IMR-90 (cell line): ENCODE data around the gene IL11RA. TPM values are rescaled to one million over a fixed set of nuclear protein-coding genes. Genes with fewer than 3 reads are reported as not detected.

Experiments
- ATAC-seq: fragments of 200-7000 bp; cut with Tn5 transposase; 2 replicates; pipeline ENCODE4 v1.9.1; 2020; ENCODE audit warnings: low read depth, mild to moderate bottlenecking, moderate library complexity
- BruUV-seq: library from RNA; stranded (reverse); fragments of 400-500 nt; replicated peaks from 2 replicates; lab custom pipeline; 2021; lab: Mats Ljungman, UMichigan
- CTCF ChIA-PET: fragments of 300-600 bp; formaldehyde crosslinking; extraction: SDS; loops from one replicate; lab custom pipeline; 2021; ENCODE audit warnings: antibody characterized with exemption; lab: Yijun Ruan, JAX
- POLR2A ChIA-PET: fragments of 300-600 bp; sonication (Branson Sonifier 250); formaldehyde crosslinking; loops from one replicate; lab custom pipeline; 2022; ENCODE audit warnings: antibody characterized with exemption; ENCODE audit not compliant: unreplicated experiment; lab: Charles Lee
- DNase-seq: peaks from one replicate; pipeline ENCODE4 v3.0.0; 2013
- H2AFZ ChIP-seq: replicated peaks from 2 replicates; pipeline ENCODE3; 2013; ENCODE audit warnings: low read length, mild to moderate bottlenecking; ENCODE audit not compliant: poor library complexity
- H2AK5ac ChIP-seq: 2 replicates; pipeline ENCODE4 v1.6.1; 2013; ENCODE audit warnings: low read depth, low read length, inconsistent platforms
- H2AK9ac ChIP-seq: replicated peaks from 2 replicates; pipeline ENCODE3; 2013; ENCODE audit warnings: mild to moderate bottlenecking, low read depth, low read length, moderate library complexity; ENCODE audit not compliant: poor library complexity
- H2BK120ac ChIP-seq: 2 replicates; pipeline ENCODE4 v1.6.1; 2013; ENCODE audit warnings: low read depth, low read length, inconsistent platforms
- H2BK15ac ChIP-seq: 3 replicates; pipeline ENCODE4 v1.6.1; 2013; ENCODE audit warnings: low read depth, low read length, inconsistent platforms
- H2BK20ac ChIP-seq: 2 replicates; pipeline ENCODE4 v1.6.1; 2013; ENCODE audit warnings: low read depth, mild to moderate bottlenecking, inconsistent platforms, low read length, moderate library complexity
- H2BK5ac ChIP-seq: 2 replicates; pipeline ENCODE4 v1.6.1; 2013; ENCODE audit warnings: mild to moderate bottlenecking, low read depth, low read length, inconsistent platforms; ENCODE audit not compliant: poor library complexity, severe bottlenecking
- H3K14ac ChIP-seq: replicated peaks from 2 replicates; pipeline ENCODE4 v1.6.1; 2013; ENCODE audit warnings: low read depth, low read length, inconsistent platforms
- H3K18ac ChIP-seq: 2 replicates; pipeline ENCODE4 v1.6.1; 2013; ENCODE audit warnings: low read depth, low read length, control low read depth
- H3K23ac ChIP-seq: 2 replicates; pipeline ENCODE4 v1.6.1; 2013; ENCODE audit warnings: low read depth, low read length, inconsistent platforms
- H3K27ac ChIP-seq: 2 replicates; pipeline ENCODE4 v1.5.1; 2013; ENCODE audit warnings: mild to moderate bottlenecking, control low read depth, low read length; ENCODE audit not compliant: insufficient read depth
- H3K27me3 ChIP-seq: 2 replicates; pipeline ENCODE4 v1.6.1; 2013; ENCODE audit warnings: low read length; ENCODE audit not compliant: control insufficient read depth, insufficient read depth
- H3K36me3 ChIP-seq: 2 replicates; pipeline ENCODE4 v1.6.1; 2013; ENCODE audit warnings: low read length, mixed read lengths; ENCODE audit not compliant: control insufficient read depth, insufficient read depth
- H3K4ac ChIP-seq: 2 replicates; pipeline ENCODE4 v1.6.1; 2013; ENCODE audit warnings: low read depth, low read length, inconsistent platforms
- H3K4me1 ChIP-seq: 2 replicates; pipeline ENCODE4 v1.6.1; 2013; ENCODE audit warnings: low read length, mixed read lengths; ENCODE audit not compliant: control insufficient read depth, insufficient read depth
- H3K4me2 ChIP-seq: 2 replicates; pipeline ENCODE4 v1.6.1; 2013; ENCODE audit warnings: low read depth, mild to moderate bottlenecking, control low read depth, low read length, moderate library complexity
- H3K4me3 ChIP-seq: 2 replicates; pipeline ENCODE4 v1.5.1; 2013; ENCODE audit warnings: low read depth, mild to moderate bottlenecking, control low read depth, low read length, moderate library complexity; ENCODE audit not compliant: insufficient read depth
- H3K56ac ChIP-seq: 2 replicates; pipeline ENCODE4 v1.6.1; 2013; ENCODE audit warnings: low read length, inconsistent platforms; ENCODE audit not compliant: insufficient read depth; ENCODE audit errors: extremely low read depth
- H3K79me1 ChIP-seq, 2 experiments: 2 replicates each; pipeline ENCODE4 v1.6.1; 2013; ENCODE audit warnings: low read length in 2 of 2, inconsistent platforms in 1 of 2, low read depth in 1 of 2
- H3K9ac ChIP-seq: 2 replicates; pipeline ENCODE4 v1.6.1; 2013; ENCODE audit warnings: low read depth, low read length, control low read depth
- H3K9me1 ChIP-seq: 2 replicates; pipeline ENCODE4 v1.6.1; 2013; ENCODE audit warnings: low read length, inconsistent platforms; ENCODE audit not compliant: insufficient read depth
- H3K9me3 ChIP-seq: 2 replicates; pipeline ENCODE4 v1.6.1; 2013; ENCODE audit warnings: low read length; ENCODE audit not compliant: control insufficient read depth, insufficient read depth
- H4K20me1 ChIP-seq: 2 replicates; pipeline ENCODE4 v1.6.1; 2013; ENCODE audit warnings: low read length, inconsistent platforms; ENCODE audit not compliant: insufficient read depth
- H4K5ac ChIP-seq: 2 replicates; pipeline ENCODE4 v1.6.1; 2013; ENCODE audit warnings: mild to moderate bottlenecking, low read depth, low read length, control low read depth
- H4K8ac ChIP-seq, 2 experiments: 2 replicates each; pipeline ENCODE4 v1.6.1; 2013; ENCODE audit warnings: low read depth in 2 of 2, low read length in 2 of 2, control low read depth in 1 of 2, inconsistent platforms in 1 of 2
- H4K91ac ChIP-seq: 2 replicates; pipeline ENCODE4 v1.6.1; 2013; ENCODE audit warnings: low read depth, low read length, inconsistent platforms; ENCODE audit not compliant: insufficient read depth
- BHLHE40 ChIP-seq: fragments of 150-350 bp; IDR thresholded peaks from 2 replicates; pipeline ENCODE4 v1.6.1; 2016; ENCODE audit warnings: mild to moderate bottlenecking, low read depth, low read length
- CEBPB ChIP-seq: IDR thresholded peaks from 2 replicates; pipeline ENCODE4 v1.6.1; 2012; ENCODE audit warnings: low read depth, low read length, improper control_type of control experiment
- CHD1 ChIP-seq: IDR thresholded peaks from 2 replicates; pipeline ENCODE4 v1.6.1; 2012; ENCODE audit warnings: low read depth, low read length, improper control_type of control experiment
- FOS ChIP-seq: fragments of 150-350 bp; IDR thresholded peaks from 2 replicates; pipeline ENCODE4 v1.6.1; 2016; ENCODE audit warnings: low read depth, low read length
- MAFK ChIP-seq: IDR thresholded peaks from 2 replicates; pipeline ENCODE4 v1.6.1; 2012; ENCODE audit warnings: low read depth, low read length, improper control_type of control experiment
- MXI1 ChIP-seq: IDR thresholded peaks from 2 replicates; pipeline ENCODE4 v1.6.1; 2012; ENCODE audit warnings: low read depth, mild to moderate bottlenecking, low read length, moderate library complexity, borderline replicate concordance
- NFE2L2 ChIP-seq: fragments of 150-350 bp; IDR thresholded peaks from 2 replicates; pipeline ENCODE4 v1.6.1; 2016; ENCODE audit warnings: low read depth, mild to moderate bottlenecking, low read length
- POLR2A ChIP-seq: IDR thresholded peaks from 2 replicates; pipeline ENCODE4 v1.6.1; 2012; ENCODE audit warnings: mild to moderate bottlenecking, low read depth, low read length
- RAD21 ChIP-seq: IDR thresholded peaks from 2 replicates; pipeline ENCODE4 v1.6.1; 2012; ENCODE audit warnings: low read length, improper control_type of control experiment
- RFX5 ChIP-seq: IDR thresholded peaks from 2 replicates; pipeline ENCODE4 v1.8.0; 2012; ENCODE audit warnings: low read depth, mild to moderate bottlenecking, low read length, moderate library complexity
- SMC3 ChIP-seq: fragments of 150-350 bp; IDR thresholded peaks from 2 replicates; pipeline ENCODE4 v1.6.1; 2016; ENCODE audit warnings: low read depth, mild to moderate bottlenecking, antibody characterized with exemption, low read length, moderate library complexity
- USF2 ChIP-seq: fragments of 150-350 bp; IDR thresholded peaks from 2 replicates; pipeline ENCODE4 v1.6.1; 2017; ENCODE audit warnings: mild to moderate bottlenecking, antibody characterized with exemption, low read length, low read depth
- WGBS, 2 experiments: methylation state at CpG; one replicate each; pipeline versions ENCODE4 v1.1.5 to v1.1.7; 2013; ENCODE audit warnings: missing lambda C conversion rate in 2 of 2; ENCODE audit not compliant: insufficient read length in 1 of 2; ENCODE audit errors: extremely low coverage in 2 of 2; 5-methylcytosine and 5-hydroxymethylcytosine counted together
- dilution Hi-C: fragments of 300-500 bp; cut with HindIII; formaldehyde crosslinking; loops from one replicate; pipeline ENCODE4 v1.14.3; 2018; ENCODE audit warnings: low sequenced_read_pairs; ENCODE audit not compliant: unreplicated experiment
- in situ Hi-C: fragments of 300-500 bp; cut with MboI; formaldehyde crosslinking; loops from 3 replicates; pipeline ENCODE4 v1.14.3; 2019; ENCODE audit warnings: low sequenced_read_pairs, inconsistent platforms, mixed read lengths
- intact Hi-C: fragments of 100-400 bp; cut with micrococcal nuclease; formaldehyde crosslinking; loops from 2 replicates; pipeline ENCODE4 v1.10.0; 2022
- polyA plus RNA-seq, 3 experiments: library from polyadenylated mRNA; depleted of rRNA; stranded (reverse); fragments of >200 nt; gene quantifications; 2 replicates each; pipeline ENCODE4 v1.2.3, GENCODE V29; 2012; ENCODE audit warnings: low replicate concordance in 1 of 3
- total RNA-seq: library from RNA; depleted of rRNA; stranded (reverse); fragments of >200 nt; gene quantifications from 2 replicates; pipeline ENCODE4 v1.2.3, GENCODE V29; 2012

IL11RA gene
- total and polyA plus RNA-seq, 2 of the 4 experiments (the other 2 are of a cell fraction): 8.2 to 15.9 TPM

DNA sequence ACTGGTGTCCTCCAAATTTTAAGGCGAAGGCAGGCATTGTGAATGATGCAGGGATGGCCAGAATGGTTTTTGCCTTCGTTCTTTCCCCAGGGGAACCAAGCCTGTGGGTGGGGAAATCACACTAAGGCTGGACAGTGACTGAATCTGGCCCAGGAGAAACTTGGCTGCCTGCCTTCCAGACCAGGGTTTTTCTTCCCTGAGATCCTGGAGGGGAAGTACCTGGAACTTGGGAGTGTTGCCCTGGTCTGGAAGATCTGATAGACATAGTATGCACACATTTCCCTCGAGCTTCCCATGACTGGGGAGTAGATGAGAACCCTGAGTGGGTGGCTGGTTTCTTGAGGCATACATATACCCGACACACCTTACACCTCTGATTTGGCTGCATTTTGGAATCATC lies 664 bp upstream of the IL11RA start:
- in situ Hi-C loops (no loop called here), dilution Hi-C loops (no loop called here), intact Hi-C loops (no loop called here)
- H3K79me1 ChIP-seq: peaks cover 15 to 53% of the 10 kb centered on the region in 2 experiments
- peak overlapping the region; percentile 35 for H2AFZ ChIP-seq
- no peak overlapping the region; the same call in 1 of the 2 replicates for H3K18ac ChIP-seq
- H2BK15ac ChIP-seq: no peak overlapping the region; the same call in 2 of the 3 replicates
- peak overlapping the region; percentile 84; the same call in 1 of the 2 replicates for H4K91ac ChIP-seq
- BruUV-seq: no TSS peak
- H3K4me3 ChIP-seq: peak overlapping the region; percentile 75
- H2AK9ac ChIP-seq: peak overlapping the region; percentile 81
- H3K4me1 ChIP-seq: peaks cover 42% of the 10 kb centered on the region
- H3K9me3 ChIP-seq: no peaks in the 10 kb centered on the region
- DNase-seq: peak; percentile 54
- TF ChIP-seq USF2 (no peak), CEBPB (no peak), RFX5 (no peak), FOS (no peak), NFE2L2 (no peak), RAD21 (no peak), MAFK (no peak), BHLHE40 (no peak), POLR2A (no peak), SMC3 (no peak), CHD1 (no peak), MXI1 (no peak)
- H4K8ac ChIP-seq: peak overlapping the region; percentile 81 to 94
- H3K27ac ChIP-seq: peak overlapping the region; percentile 88
- H2BK5ac ChIP-seq: no peak overlapping the region
- CTCF ChIA-PET: no interaction called here
- H2AK5ac ChIP-seq: peak overlapping the region; percentile 45
- H3K23ac ChIP-seq: peak overlapping the region; percentile 41
- H2BK20ac ChIP-seq: no peak overlapping the region
- 70% methylated on average over 2 of the region's 4 CpGs; no CpG with 5 or more reads in 1 of the 2 experiments for WGBS, 2 experiments
- H3K27me3 ChIP-seq: no peaks in the 10 kb centered on the region
- H3K9ac ChIP-seq: peak overlapping the region; percentile 99
- H3K9me1 ChIP-seq: peaks cover 32% of the 10 kb centered on the region
- peak overlapping the region; percentile 90 for H3K4ac ChIP-seq
- peak overlapping the region; percentile 99 for H4K5ac ChIP-seq
- H3K14ac ChIP-seq: peak overlapping the region; percentile 38
- ATAC-seq: no peak
- POLR2A ChIA-PET: no interaction called here
- peak overlapping the region; percentile 99 for H3K4me2 ChIP-seq
- no peaks in the 10 kb centered on the region for H4K20me1 ChIP-seq
- H3K56ac ChIP-seq: peak overlapping the region; percentile 89; the same call in 1 of the 2 replicates
- peaks cover 16% of the 10 kb centered on the region for H3K36me3 ChIP-seq
- H2BK120ac ChIP-seq: no peak overlapping the region
